Heart left ventricle (tissue), 16 donors: ENCODE measurements around the gene KNDC1. TPM values are rescaled to one million over a fixed set of nuclear protein-coding genes. Genes with fewer than 3 reads are reported as not detected.

Experiments used
- ATAC-seq, 4 donors: fragments of 200-7000 bp; cut with Tn5 transposase; one replicate each; pipeline ENCODE4 v1.9.1; 2020 to 2022; ENCODE audit warnings: moderate library complexity in 4 of 4, mild to moderate bottlenecking in 3 of 4, moderate number of reproducible peaks in 1 of 4
- DNase-seq, 5 donors: peaks; one replicate each; pipeline ENCODE4 v3.0.0-alpha.2; 2020
- H3K27ac ChIP-seq, 12 donors: fragments of 200-600 bp; sonication (generic) in 4 of 12; one replicate each; pipeline versions ENCODE4 v1.5.0 to v1.8.0; 2016 to 2022; ENCODE audit warnings: mild to moderate bottlenecking in 2 of 12
- H3K27me3 ChIP-seq, 9 donors: fragments of 200-600 bp; sonication (generic) in 2 of 9; one replicate each; pipeline versions ENCODE4 v1.5.1 to v1.8.0; 2016 to 2022; ENCODE audit warnings: mild to moderate bottlenecking in 3 of 9
- H3K36me3 ChIP-seq, 9 donors: fragments of 200-600 bp; sonication (generic) in 2 of 9; one replicate each; pipeline versions ENCODE4 v1.5.0 to v1.8.0; 2018 to 2022; ENCODE audit warnings: mild to moderate bottlenecking in 2 of 9
- H3K4me1 ChIP-seq, 12 donors: fragments of 200-600 bp; sonication (generic) in 4 of 12; one replicate each; pipeline versions ENCODE4 v1.5.0 to v1.8.0; 2016 to 2022; ENCODE audit warnings: mild to moderate bottlenecking in 3 of 12
- H3K4me3 ChIP-seq, 12 donors: fragments of 200-600 bp; sonication (generic) in 4 of 12; one replicate each; pipeline versions ENCODE4 v1.5.0 to v1.8.0; 2017 to 2022; ENCODE audit warnings: mild to moderate bottlenecking in 9 of 12, moderate library complexity in 4 of 12
- H3K9me3 ChIP-seq, 12 donors: fragments of 200-600 bp; sonication (generic) in 4 of 12; one replicate each; pipeline versions ENCODE4 v1.5.0 to v1.8.0; 2016 to 2022; ENCODE audit warnings: mild to moderate bottlenecking in 1 of 12
- CTCF ChIP-seq, 12 donors: fragments of 200-600 bp; sonication (generic) in 4 of 12; IDR thresholded peaks; one replicate each; pipeline versions ENCODE4 v1.5.0 to v1.8.0; 2018 to 2022; ENCODE audit warnings: antibody characterized with exemption in 12 of 12, mild to moderate bottlenecking in 5 of 12
- POLR2A ChIP-seq, 2 donors: fragments of 450-650 bp; IDR thresholded peaks; one replicate each; pipeline ENCODE4 v1.6.1; 2017; ENCODE audit warnings: antibody characterized with exemption in 2 of 2, mild to moderate bottlenecking in 2 of 2, moderate library complexity in 2 of 2
- WGBS, 4 donors: extraction: QIAGEN DNeasy Blood & Tissue Kit in 2 of 4; methylation state at CpG; one replicate each; pipeline versions ENCODE4 v1.1.5 to v1.1.7; 2013 to 2018; 5-methylcytosine and 5-hydroxymethylcytosine counted together
- intact Hi-C, 10 donors: fragments of 100-400 bp; cut with DNase I; formaldehyde crosslinking; loops; one replicate each; pipeline versions ENCODE4 v1.11.1 to v1.14.2; 2022
- polyA plus RNA-seq, 2 donors: library from polyadenylated mRNA; stranded (reverse); fragments of 200-250 nt; gene quantifications; one replicate each; pipeline ENCODE4 v1.2.3, GENCODE V29; 2013
- total RNA-seq, 9 donors: library from RNA; depleted of rRNA in 2 of 9; stranded (reverse); fragments of >200 nt in 2 of 9; fragmentation: NEBNext Ultra II Directional in 3 of 9; extraction: Animal tissue kit (Norgen Biotek cat#: 25700) in 3 of 9; gene quantifications; one replicate each; pipeline versions ENCODE4 v1.1.0 to v1.2.4, GENCODE V29; 2016 to 2023
- donor health status: ischemic (EF 13 %, LVEDD 7.1; RV severe dilation, severe dysfunction).
- donor health status: healthy with polysubstance abuse.
- donor health status: DM: no; HTN: yes; CAD: no.
- donor health status: DM: no; HTN: no; CAD: no.
- donor health status: ischemic (EF 25% LVEDD 6.9; RV normal size, moderate dysfunction).
- donor health status: ischemic (EF 25% LVEDD 5.7; RV mildly dilated, moderate dysfunction).
- donor health status: healthy.
- donor health status: DM: yes; HTN: yes; CAD: no.
- donor health status: ischemic (EF 35%, LVEDD 5.7; RV mildly dilated, moderate dysfunction).
- donor health status: nonischemic (EF 11% LVEDD 7.7; RV severe dilation, severe dysfunction).
- donor health status: DM: yes; HTN: yes; CAD: no.
- donor health status: PGD.
- donor health status: ischemic (EF 29% LVEDD 5.4; RV normal size, mild dysfunction).
- donor health status: nonischemic (EF 23%, LVEDD 6.1; RV moderate dilation, normal function).

KNDC1 gene
- total and polyA plus RNA-seq, 11 donors = 0.04 to 2.9 (median 0.10) TPM; not detected in 3

DNA sequence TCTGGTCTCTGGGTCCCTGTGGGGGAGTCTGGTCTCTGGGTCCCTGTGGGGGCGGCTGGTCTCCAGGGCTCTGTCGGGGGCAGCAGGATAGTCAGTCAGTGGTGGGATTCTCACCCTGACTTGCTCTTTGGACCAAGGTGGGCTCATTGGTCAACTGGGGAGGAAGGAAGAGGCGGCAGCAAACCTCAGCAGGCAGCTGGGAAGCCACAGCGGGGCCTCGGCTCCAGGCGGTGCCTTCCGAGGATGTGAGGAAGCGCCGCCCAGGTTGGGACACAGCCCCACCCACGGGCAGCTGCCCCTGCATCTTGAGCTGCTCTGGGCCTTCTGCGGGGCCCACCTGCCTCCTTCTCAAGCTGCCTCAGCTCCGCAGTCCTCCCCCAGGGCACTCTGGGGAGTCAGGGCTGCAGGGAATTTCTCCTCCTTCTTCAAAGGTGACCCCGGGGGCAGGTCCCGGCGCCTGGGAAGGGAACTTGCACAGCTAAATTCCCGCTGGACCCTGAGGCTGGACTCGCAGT, 20.4 kb upstream of the KNDC1 start:
- intact Hi-C loops = loop anchor here in 1 of 10 donors (10.0 kb wide), 1 partner anchor 475 kb away; no protein-coding TSS in a partner anchor
- no peak overlapping the region for H3K27ac ChIP-seq
- ATAC-seq (no peak), DNase-seq (peak in 3 of 5 donors; percentile 12 to 19 (median 13))
- peaks cover 0 to 6% (median 0%) of the 10 kb centered on the region in 12 donors for H3K4me1 ChIP-seq
- no peak overlapping the region for H3K4me3 ChIP-seq
- whole genome bisulfite sequencing, 4 donors = 23 to 74% (median 37%) methylated on average over 11 to 17 of the region's 17 CpGs
- peaks cover 7 to 46% (median 27%) of the 10 kb centered on the region in 9 donors for H3K27me3 ChIP-seq
- no peaks in the 10 kb centered on the region for H3K9me3 ChIP-seq
- no peaks in the 10 kb centered on the region for H3K36me3 ChIP-seq
- TF ChIP-seq POLR2A (IDR thresholded peaks at IDR 0.05) (no peak), CTCF (IDR thresholded peaks at IDR 0.05) (no peak)

DNA sequence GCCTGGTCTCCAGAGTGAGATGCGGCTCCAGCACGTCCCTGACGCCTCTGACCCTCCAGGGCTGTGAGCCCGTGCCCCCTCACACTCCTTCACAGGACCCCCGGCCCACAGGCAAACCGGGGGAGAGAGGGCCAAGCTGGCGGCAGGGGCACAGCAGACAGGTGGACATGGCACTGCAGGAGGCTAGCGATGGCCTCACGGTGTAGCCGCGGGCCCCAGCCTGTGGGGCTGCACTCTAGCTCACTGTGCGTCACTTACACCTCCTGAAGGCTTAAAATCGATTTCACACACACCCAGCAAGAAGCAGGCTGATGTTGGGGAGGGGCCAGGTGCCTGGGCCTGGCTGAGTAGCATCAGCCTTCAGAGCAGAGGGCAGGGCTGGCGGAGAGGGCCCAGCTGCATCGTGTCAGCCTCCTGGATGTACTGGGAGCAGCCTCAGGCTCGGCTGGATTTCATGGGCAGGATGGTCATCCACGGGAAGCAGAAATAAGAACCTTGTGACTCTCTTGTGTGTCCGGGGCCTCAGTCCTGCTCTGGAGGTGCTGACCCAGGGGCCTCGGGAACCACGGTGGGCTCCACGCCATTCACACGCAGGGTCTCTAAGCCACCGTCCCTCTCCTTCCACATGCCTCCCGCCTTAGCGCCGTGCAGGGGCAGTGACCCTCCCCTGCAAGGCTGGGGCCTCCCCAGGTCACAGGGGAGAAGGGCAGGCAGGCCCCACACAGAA, 19.4 kb upstream of the KNDC1 start:
- no peak for TF ChIP-seq CTCF (IDR thresholded peaks at IDR 0.05)
- no peak for TF ChIP-seq POLR2A (IDR thresholded peaks at IDR 0.05)
- 53 to 75% (median 67%) methylated on average over 17 to 26 of the region's 26 CpGs for WGBS, 4 donors
- intact Hi-C loops = no loop called here
- ATAC-seq = peak in 1 of 4 donors; percentile 39
- H3K9me3 ChIP-seq = no peaks in the 10 kb centered on the region
- peaks cover 11 to 56% (median 33%) of the 10 kb centered on the region in 9 donors for H3K27me3 ChIP-seq
- peaks cover 0 to 6% (median 0%) of the 10 kb centered on the region in 12 donors for H3K4me1 ChIP-seq
- no peak overlapping the region for H3K27ac ChIP-seq
- no peak overlapping the region for H3K4me3 ChIP-seq
- peak in 3 of 5 donors; percentile 10 to 17 (median 16) for DNase-seq
- H3K36me3 ChIP-seq = no peaks in the 10 kb centered on the region

GRCh38 chr10:133141144-133141957, 18.7 kb upstream of the KNDC1 start:
- no peaks in the 10 kb centered on the region for H3K36me3 ChIP-seq
- intact Hi-C loops = no loop called here
- no peak overlapping the region for H3K27ac ChIP-seq
- no peaks in the 10 kb centered on the region for H3K9me3 ChIP-seq
- 71 to 82% (median 77%) methylated on average over 18 to 28 of the region's 28 CpGs for WGBS, 4 donors
- peaks cover 11 to 64% (median 33%) of the 10 kb centered on the region in 9 donors for H3K27me3 ChIP-seq
- no peak for TF ChIP-seq CTCF (IDR thresholded peaks at IDR 0.05)
- H3K4me3 ChIP-seq = no peak overlapping the region
- DNase-seq (peak in 3 of 5 donors; percentile 6 to 17 (median 13)), ATAC-seq (peak in 1 of 4 donors; percentile 43)
- H3K4me1 ChIP-seq = peaks cover 0 to 6% (median 0%) of the 10 kb centered on the region in 12 donors

DNA sequence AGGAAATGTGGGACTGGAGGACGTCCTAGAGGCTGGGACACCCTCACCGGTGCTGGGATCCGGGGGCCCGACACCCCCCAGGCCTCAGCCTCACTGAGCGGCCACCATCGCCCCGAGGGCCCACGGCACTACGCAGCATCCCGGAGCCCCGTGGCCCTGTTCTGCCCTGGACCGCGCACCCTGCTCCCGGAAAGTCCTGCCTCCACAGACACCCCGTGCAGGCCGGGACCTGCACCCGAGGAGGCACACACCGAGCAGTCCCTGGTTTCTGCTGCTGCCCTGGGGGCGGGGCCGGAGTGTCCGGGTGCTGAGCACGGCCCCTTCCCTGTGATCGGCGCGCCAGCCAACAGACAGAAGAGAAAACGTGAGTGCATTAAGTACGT, 18.1 kb upstream of the KNDC1 start:
- no peak for TF ChIP-seq POLR2A (IDR thresholded peaks at IDR 0.05)
- no peak for TF ChIP-seq CTCF (IDR thresholded peaks at IDR 0.05)
- Histone ChIP-seq H3K36me3 (no peaks in the 10 kb centered on the region), H3K27me3 (peaks cover 11 to 70% (median 33%) of the 10 kb centered on the region in 9 donors), H3K9me3 (peaks cover 0 to 2% (median 0%) of the 10 kb centered on the region in 12 donors), H3K4me3 (no peak overlapping the region), H3K4me1 (peaks cover 0 to 6% (median 0%) of the 10 kb centered on the region in 12 donors), H3K27ac (no peak overlapping the region)
- peak in 3 of 5 donors; percentile 9 to 17 (median 14) for DNase-seq
- ATAC-seq = peak in 1 of 4 donors; percentile 30
- 84 to 90% (median 87%) methylated on average over 11 to 27 of the region's 27 CpGs for WGBS, 4 donors
- intact Hi-C loops = no loop called here
